ENCODE data around the gene TEX11. TPM values are rescaled to one million over a fixed set of nuclear protein-coding genes. Genes with fewer than 3 reads are reported as not detected.
A peak's percentile ranks its signal among the peaks of the same experiment; 100 is the strongest.

Gene TEX11
- total RNA-seq, 1 donor from 2014 or later: not detected

GRCh38 chrX:70498129-70498528 is 410.4 kb downstream of the TEX11 start:
- Histone ChIP-seq H3K27ac (ENCODE audit: low read depth, low read length) (no peak overlapping the region), H3K4me2 (ENCODE audit: low read length) (no peak overlapping the region), H4K20me1 (ENCODE audit: insufficient read depth, low read length) (no peaks in the 10 kb centered on the region), H3K4me3 (ENCODE audit: insufficient read depth, low read depth, low read length) (no peak overlapping the region), H2AFZ (ENCODE audit: low read depth, low read length) (no peak overlapping the region), H3K27me3 (ENCODE audit: insufficient read depth, low read length) (no peaks in the 10 kb centered on the region), H3K9ac (ENCODE audit: low read length) (no peak overlapping the region), H3K9me3 (ENCODE audit: insufficient read depth, low read depth, low read length) (no peaks in the 10 kb centered on the region), H3K36me3 (ENCODE audit: insufficient read depth, low read length) (no peaks in the 10 kb centered on the region), H3K79me2 (ENCODE audit: insufficient read depth, low read length) (no peaks in the 10 kb centered on the region), H3K4me1 (ENCODE audit: insufficient read depth, low read length) (no peaks in the 10 kb centered on the region)
- Mint-ChIP-seq H3K9me3 (ENCODE audit: unreplicated experiment) (no peaks in the 10 kb centered on the region), H3K27ac (ENCODE audit: unreplicated experiment) (no peak overlapping the region), H3K4me3 (ENCODE audit: unreplicated experiment) (no peak overlapping the region), H3K36me3 (ENCODE audit: low read depth, unreplicated experiment) (peaks cover 15% of the 10 kb centered on the region), H3K27me3 (ENCODE audit: low read depth, unreplicated experiment) (no peaks in the 10 kb centered on the region), H3K4me1 (ENCODE audit: low read depth, unreplicated experiment) (no peaks in the 10 kb centered on the region)
- DNase-seq (ENCODE audit: low read depth) (no peak), FAIRE-seq (peak; percentile 47)
- TF ChIP-seq EZH2 (IDR thresholded peaks at IDR 0.05; ENCODE audit: insufficient read depth, low read length): no peak
- TF ChIP-seq CTCF (IDR thresholded peaks at IDR 0.05; ENCODE audit: insufficient read depth, low read depth, low read length): no peak

DNA sequence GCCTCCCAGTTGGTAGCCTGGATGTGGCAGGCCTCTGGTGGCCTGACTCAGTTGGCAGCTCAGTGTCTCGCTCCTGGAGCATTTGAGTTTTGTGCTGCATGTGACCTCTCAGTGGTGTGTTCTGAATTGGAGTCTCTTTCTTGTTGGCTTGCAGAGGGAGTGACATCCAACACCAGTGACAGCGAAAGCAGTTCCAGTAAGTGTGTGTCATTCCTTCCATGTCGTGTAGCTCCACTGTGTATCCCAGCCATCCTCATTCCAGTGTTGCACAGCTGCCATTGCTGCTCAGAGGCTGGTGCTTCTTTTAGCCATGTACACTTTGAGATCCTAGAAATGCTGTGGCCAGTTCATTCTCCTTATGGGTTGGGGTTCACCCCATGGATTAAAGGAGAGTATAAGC is 411.5 kb downstream of the TEX11 start:
- no peak overlapping the region for H3K27ac Mint-ChIP-seq (ENCODE audit: unreplicated experiment)
- no peaks in the 10 kb centered on the region for H4K20me1 ChIP-seq (ENCODE audit: insufficient read depth, low read length)
- no peak overlapping the region for H3K27ac ChIP-seq (ENCODE audit: low read depth, low read length)
- H3K4me1 ChIP-seq (ENCODE audit: insufficient read depth, low read length): no peaks in the 10 kb centered on the region
- no peaks in the 10 kb centered on the region for H3K4me1 Mint-ChIP-seq (ENCODE audit: low read depth, unreplicated experiment)
- H3K36me3 Mint-ChIP-seq (ENCODE audit: low read depth, unreplicated experiment): peaks cover 15% of the 10 kb centered on the region
- H3K4me2 ChIP-seq (ENCODE audit: low read length): no peak overlapping the region
- no peaks in the 10 kb centered on the region for H3K27me3 ChIP-seq (ENCODE audit: insufficient read depth, low read length)
- no peak overlapping the region for H2AFZ ChIP-seq (ENCODE audit: low read depth, low read length)
- no peaks in the 10 kb centered on the region for H3K9me3 Mint-ChIP-seq (ENCODE audit: unreplicated experiment)
- DNase-seq (ENCODE audit: low read depth) (no peak), FAIRE-seq (no peak)
- no peaks in the 10 kb centered on the region for H3K9me3 ChIP-seq (ENCODE audit: insufficient read depth, low read depth, low read length)
- H3K9ac ChIP-seq (ENCODE audit: low read length): no peak overlapping the region
- no peaks in the 10 kb centered on the region for H3K79me2 ChIP-seq (ENCODE audit: insufficient read depth, low read length)
- H3K36me3 ChIP-seq (ENCODE audit: insufficient read depth, low read length): no peaks in the 10 kb centered on the region
- H3K4me3 ChIP-seq (ENCODE audit: insufficient read depth, low read depth, low read length): no peak overlapping the region
- H3K4me3 Mint-ChIP-seq (ENCODE audit: unreplicated experiment): no peak overlapping the region
- no peak for TF ChIP-seq CTCF (IDR thresholded peaks at IDR 0.05; ENCODE audit: insufficient read depth, low read depth, low read length)
- TF ChIP-seq EZH2 (IDR thresholded peaks at IDR 0.05; ENCODE audit: insufficient read depth, low read length): no peak
- no peaks in the 10 kb centered on the region for H3K27me3 Mint-ChIP-seq (ENCODE audit: low read depth, unreplicated experiment)

DNA sequence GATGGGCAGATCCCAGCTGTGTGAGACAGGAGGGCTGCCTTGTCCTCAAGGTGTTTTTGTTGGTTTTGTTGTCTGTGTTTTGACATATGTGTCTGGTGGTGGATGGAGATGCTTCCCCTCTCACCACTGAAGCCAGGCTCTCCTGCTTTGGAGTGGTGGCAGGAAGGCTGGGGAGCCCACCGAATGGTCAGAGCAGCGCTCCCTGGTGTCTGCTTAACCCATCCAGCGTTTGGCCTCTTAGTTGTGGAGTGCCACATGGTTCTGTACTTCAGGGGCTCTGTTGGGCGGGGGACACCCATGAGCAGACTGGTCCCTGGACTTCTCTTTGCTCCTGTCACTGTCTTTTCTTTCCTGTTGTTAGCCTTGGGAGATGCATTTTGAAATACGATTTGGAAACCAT is 412.0 kb downstream of the TEX11 start:
- Histone ChIP-seq H3K27ac (ENCODE audit: low read depth, low read length) (no peak overlapping the region), H3K9me3 (ENCODE audit: insufficient read depth, low read depth, low read length) (no peaks in the 10 kb centered on the region), H3K36me3 (ENCODE audit: insufficient read depth, low read length) (no peaks in the 10 kb centered on the region), H3K9ac (ENCODE audit: low read length) (no peak overlapping the region), H3K4me1 (ENCODE audit: insufficient read depth, low read length) (no peaks in the 10 kb centered on the region), H3K4me2 (ENCODE audit: low read length) (no peak overlapping the region), H4K20me1 (ENCODE audit: insufficient read depth, low read length) (no peaks in the 10 kb centered on the region), H3K27me3 (ENCODE audit: insufficient read depth, low read length) (no peaks in the 10 kb centered on the region), H3K4me3 (ENCODE audit: insufficient read depth, low read depth, low read length) (no peak overlapping the region), H2AFZ (ENCODE audit: low read depth, low read length) (no peak overlapping the region), H3K79me2 (ENCODE audit: insufficient read depth, low read length) (no peaks in the 10 kb centered on the region)
- Mint-ChIP-seq H3K27ac (ENCODE audit: unreplicated experiment) (no peak overlapping the region), H3K4me3 (ENCODE audit: unreplicated experiment) (no peak overlapping the region), H3K4me1 (ENCODE audit: low read depth, unreplicated experiment) (no peaks in the 10 kb centered on the region), H3K27me3 (ENCODE audit: low read depth, unreplicated experiment) (no peaks in the 10 kb centered on the region), H3K9me3 (ENCODE audit: unreplicated experiment) (no peaks in the 10 kb centered on the region), H3K36me3 (ENCODE audit: low read depth, unreplicated experiment) (peaks cover 17% of the 10 kb centered on the region)
- FAIRE-seq: peak; percentile 26
- DNase-seq (ENCODE audit: low read depth): no peak
- TF ChIP-seq EZH2 (IDR thresholded peaks at IDR 0.05; ENCODE audit: insufficient read depth, low read length): no peak
- no peak for TF ChIP-seq CTCF (IDR thresholded peaks at IDR 0.05; ENCODE audit: insufficient read depth, low read depth, low read length)

Data from astrocyte (in vitro differentiated cells and primary cell).